ENCODE data around the gene MPZL2.

MPZL2 gene

DNA sequence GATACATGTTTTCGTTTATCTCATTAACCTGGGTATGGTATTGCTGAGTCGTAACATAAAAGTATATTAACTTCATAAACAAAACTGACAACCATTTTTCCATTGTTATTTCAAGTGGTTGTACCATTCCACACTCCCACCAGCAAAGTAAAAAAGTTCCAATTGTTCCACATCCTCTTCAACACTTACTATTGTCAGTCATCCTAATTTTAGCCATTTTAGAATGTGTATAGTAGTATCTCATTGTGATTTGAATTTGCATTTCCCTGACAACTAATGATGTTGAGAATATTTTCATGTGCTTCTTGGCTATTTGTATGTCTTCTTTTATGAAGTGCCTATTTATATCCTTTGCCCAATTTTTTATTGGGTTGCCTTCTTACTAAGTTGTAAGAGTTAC is 30.0 kb upstream of the MPZL2 start:
- DNase-seq (ENCODE audit: extremely low read depth, low read depth) = no peak
- TF ChIP-seq, protein P1, sequence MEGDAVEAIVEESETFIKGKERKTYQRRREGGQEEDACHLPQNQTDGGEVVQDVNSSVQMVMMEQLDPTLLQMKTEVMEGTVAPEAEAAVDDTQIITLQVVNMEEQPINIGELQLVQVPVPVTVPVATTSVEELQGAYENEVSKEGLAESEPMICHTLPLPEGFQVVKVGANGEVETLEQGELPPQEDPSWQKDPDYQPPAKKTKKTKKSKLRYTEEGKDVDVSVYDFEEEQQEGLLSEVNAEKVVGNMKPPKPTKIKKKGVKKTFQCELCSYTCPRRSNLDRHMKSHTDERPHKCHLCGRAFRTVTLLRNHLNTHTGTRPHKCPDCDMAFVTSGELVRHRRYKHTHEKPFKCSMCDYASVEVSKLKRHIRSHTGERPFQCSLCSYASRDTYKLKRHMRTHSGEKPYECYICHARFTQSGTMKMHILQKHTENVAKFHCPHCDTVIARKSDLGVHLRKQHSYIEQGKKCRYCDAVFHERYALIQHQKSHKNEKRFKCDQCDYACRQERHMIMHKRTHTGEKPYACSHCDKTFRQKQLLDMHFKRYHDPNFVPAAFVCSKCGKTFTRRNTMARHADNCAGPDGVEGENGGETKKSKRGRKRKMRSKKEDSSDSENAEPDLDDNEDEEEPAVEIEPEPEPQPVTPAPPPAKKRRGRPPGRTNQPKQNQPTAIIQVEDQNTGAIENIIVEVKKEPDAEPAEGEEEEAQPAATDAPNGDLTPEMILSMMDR (IDR thresholded peaks at IDR 0.05; ENCODE audit: low read depth, low read length) = no peak

DNA sequence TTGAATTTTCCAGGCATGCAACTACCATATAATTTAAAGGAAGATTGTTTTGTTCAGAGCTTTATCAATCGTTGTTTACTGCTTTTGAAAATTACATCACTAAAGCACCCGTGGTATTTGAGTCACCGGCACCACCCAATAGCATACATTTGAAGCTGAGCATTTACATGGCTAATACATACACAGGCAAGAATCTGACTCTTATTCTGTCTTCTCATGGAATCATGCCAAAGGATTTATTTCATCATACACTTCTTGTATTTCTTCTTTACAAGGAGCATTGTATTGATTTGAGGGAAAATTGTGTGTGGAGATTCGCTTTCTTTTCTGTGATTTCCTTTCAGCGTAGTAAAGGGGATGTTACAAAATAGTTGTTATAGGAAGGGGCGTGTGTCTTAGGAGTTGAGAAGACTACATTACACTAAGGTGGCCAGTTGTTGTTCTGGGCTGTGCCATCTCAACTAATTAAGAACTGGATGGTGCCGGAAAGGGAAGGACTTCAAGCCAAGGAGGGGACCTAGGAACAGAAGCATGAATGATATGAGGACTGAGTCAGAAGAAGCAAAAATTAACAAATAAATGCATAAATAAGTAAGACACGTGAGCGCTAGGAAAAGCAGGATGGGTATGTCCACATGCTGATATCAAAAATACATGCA is 27.5 kb upstream of the MPZL2 start:
- DNase-seq (ENCODE audit: extremely low read depth, low read depth) = no peak
- TF ChIP-seq, protein P1 (IDR thresholded peaks at IDR 0.05; ENCODE audit: low read depth, low read length) = no peak

DNA sequence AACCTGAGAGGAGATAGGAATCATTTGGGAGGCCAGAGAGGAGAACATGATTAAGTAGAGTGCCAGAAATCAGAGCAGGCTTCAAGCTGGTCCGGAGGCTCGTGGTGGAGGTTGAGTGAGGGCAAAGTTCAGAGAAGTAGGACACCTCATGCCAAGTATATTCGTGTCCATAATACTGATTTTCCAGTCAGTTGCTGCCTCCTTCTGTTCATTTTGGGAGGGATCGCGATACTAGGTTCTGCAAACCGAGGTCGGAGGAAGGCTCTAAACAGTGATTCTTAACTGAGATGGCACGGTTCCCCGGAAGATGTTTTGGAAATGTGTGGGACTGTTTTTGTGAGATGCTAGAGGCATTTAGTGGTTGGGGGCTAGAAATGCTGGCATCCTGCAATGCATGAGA is 26.8 kb upstream of the MPZL2 start:
- no peak for DNase-seq (ENCODE audit: extremely low read depth, low read depth)
- TF ChIP-seq, protein P1 (IDR thresholded peaks at IDR 0.05; ENCODE audit: low read depth, low read length) = no peak

DNA sequence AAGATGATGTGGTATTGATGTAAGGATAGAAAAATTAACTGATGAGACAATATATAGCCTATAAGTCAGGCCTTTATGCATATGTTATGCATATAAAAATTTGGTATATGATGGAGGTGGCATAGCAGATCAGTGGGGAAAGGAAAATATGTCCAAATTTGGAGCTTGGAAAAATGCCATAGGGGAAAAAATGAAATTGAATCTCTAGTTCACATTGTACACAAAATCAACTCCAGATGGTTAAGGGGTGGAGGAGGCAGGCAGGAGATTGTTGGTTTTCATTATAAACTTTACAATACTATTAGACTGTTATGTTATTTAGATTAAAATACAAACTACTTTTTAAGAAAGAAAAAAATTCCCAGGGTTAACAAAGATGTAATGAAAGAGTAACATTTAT is 25.3 kb upstream of the MPZL2 start:
- TF ChIP-seq, protein P1 (IDR thresholded peaks at IDR 0.05; ENCODE audit: low read depth, low read length) = no peak
- no peak for DNase-seq (ENCODE audit: extremely low read depth, low read depth)

DNA sequence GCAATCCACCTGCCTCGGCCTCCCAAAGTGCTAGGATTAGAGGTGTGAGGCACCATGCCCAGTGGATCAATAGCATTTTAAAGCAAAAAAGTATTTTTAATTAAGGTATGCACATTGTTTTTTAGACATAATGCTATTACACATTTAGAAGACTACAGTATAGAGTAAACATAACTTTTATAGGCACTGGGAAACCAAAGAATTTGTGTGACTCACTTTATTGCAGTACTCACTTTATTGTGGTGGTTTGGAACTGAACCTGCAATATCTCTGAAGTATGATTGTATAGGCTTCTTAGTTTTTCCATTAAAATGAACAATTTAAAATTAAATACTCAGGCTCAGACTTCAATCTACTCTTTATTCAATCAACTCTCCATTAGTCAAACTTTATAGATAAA is 22.9 kb upstream of the MPZL2 start:
- TF ChIP-seq, protein P1 (IDR thresholded peaks at IDR 0.05; ENCODE audit: low read depth, low read length) = no peak
- DNase-seq (ENCODE audit: extremely low read depth, low read depth) = no peak

DNA sequence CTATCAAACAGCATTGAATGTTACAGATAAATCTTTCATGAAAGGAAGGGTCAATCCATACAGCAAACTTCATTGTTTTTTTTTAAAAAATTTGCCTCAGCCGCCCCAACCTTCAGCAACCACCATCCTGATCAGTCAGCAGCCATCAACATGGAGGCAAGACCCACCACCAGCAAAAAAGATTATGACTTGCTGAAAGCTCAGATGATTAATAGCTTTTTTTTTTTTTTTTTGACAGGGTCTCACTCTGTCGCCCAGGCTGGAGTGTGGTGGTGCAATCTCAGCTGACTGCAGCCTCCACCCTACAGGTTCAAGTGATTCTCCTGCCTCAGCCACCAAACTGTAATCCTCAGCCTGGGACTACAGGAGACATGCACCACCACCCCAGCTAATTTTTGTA is 22.4 kb upstream of the MPZL2 start:
- TF ChIP-seq, protein P1 (IDR thresholded peaks at IDR 0.05; ENCODE audit: low read depth, low read length) = no peak
- DNase-seq (ENCODE audit: extremely low read depth, low read depth) = no peak

DNA sequence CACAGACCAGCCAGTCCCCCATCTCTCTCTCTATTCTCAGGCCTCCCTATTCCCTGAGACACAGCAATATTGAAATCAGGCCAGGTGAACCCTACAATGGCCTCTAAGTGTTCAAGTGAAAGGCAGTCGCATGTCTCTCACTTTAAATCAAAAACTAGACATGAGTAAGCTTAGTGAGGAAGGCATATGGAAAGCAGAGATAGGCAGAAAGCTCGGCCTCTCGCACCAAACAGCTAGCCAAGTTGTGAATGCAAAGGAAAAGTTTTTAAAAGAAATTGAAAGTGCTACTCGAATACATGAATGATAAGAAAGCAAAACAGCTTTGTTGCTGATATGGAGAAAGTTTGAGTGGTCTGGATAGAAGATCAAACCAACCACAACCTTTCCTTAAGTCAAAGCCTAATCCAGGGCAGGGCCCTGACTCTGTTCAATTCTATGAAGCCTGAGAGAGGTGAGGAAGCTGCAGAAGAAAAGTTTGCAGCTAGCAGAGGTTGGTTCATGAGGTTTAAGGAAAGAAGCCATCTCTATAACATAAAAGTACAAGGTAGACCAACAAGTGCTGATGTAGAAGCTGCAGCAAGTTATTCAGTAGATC is 19.8 kb upstream of the MPZL2 start:
- DNase-seq (ENCODE audit: extremely low read depth, low read depth) = no peak

More for the DNA sequence above, 19.8 kb upstream of the MPZL2 start:
- TF ChIP-seq, protein P1 (IDR thresholded peaks at IDR 0.05; ENCODE audit: low read depth, low read length) = no peak

Data from AG09319 (cell line).